ENCODE data around the gene ERC2. TPM values are rescaled to one million over a fixed set of nuclear protein-coding genes. Genes with fewer than 3 reads are reported as not detected.

The ERC2 gene
- total and polyA plus RNA-seq, 2 of the 13 experiments (the other 11 are each of a cell fraction or from before 2014, with no cell fraction given) = 0.16 to 0.22 TPM

DNA sequence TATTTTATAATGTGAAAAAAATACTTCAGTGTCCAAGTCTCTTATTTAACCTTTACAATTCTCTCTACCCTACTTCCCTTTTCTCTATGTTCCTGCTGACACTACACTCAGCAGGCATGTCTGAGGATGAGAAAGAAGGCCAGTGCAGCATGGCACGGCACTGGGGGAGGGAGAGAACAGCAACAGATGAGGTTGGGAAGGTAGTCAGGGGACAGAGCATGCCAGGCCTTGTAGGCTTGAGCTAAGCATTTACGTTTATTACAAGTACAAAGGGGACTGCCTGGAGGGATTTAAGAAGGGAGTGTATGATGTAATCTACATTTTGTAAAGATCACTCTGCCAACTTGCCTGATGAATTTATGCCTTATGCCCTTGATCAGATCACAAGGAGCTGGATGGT lies 863.9 kb downstream of the ERC2 start:
- no peak overlapping the region for H3K9ac ChIP-seq (ENCODE audit: insufficient read depth, low read depth, low read length)
- 0 out of 5 replicates have a peak, but pooled peaks cover 0 to 3% of the 10 kb centered on the region in 2 experiments for H3K27me3 ChIP-seq (ENCODE audit: control insufficient read depth in 1 of 2, insufficient read depth in 2 of 2, low read length in 2 of 2)
- H4K20me1 ChIP-seq (ENCODE audit: insufficient read depth, low read length) = no peaks in the 10 kb centered on the region
- H3K9me3 ChIP-seq (ENCODE audit: low read length) = no peaks in the 10 kb centered on the region
- no peaks in the 10 kb centered on the region for H3K36me3 ChIP-seq (replicated peaks in 1 of 2; ENCODE audit: control insufficient read depth in 1 of 2, insufficient read depth in 2 of 2, low read length in 2 of 2)
- DNase-seq (ENCODE audit: low spot score) (no peak), FAIRE-seq (no peak), ATAC-seq (no peak)
- intact Hi-C loops (cut with micrococcal nuclease; ENCODE audit: unreplicated experiment) (no loop called here), in situ Hi-C loops (cut with HindIII; ENCODE audit: extremely low pct_ligation_motif_present, low pct_unique_long_range_greater_than_20kb) (no loop called here)
- no peak overlapping the region for H3K4me3 ChIP-seq (replicated peaks in 1 of 3; ENCODE audit: insufficient read depth in 1 of 3, low read depth in 2 of 3, low read length in 3 of 3)
- 0% methylated on average over 2 of the region's 2 CpGs for WGBS (ENCODE audit: low lambda C conversion rate)
- H3K79me2 ChIP-seq (ENCODE audit: insufficient read depth, low read length) = no peaks in the 10 kb centered on the region
- H3K4me1 ChIP-seq (ENCODE audit: insufficient read depth, low read length) = no peaks in the 10 kb centered on the region
- H3K4me2 ChIP-seq (ENCODE audit: low read depth, low read length) = no peak overlapping the region
- H2AFZ ChIP-seq (ENCODE audit: low read length) = no peak overlapping the region
- no peak overlapping the region for H3K27ac ChIP-seq (ENCODE audit: extremely low read length, insufficient read depth, low read length)
- POLR2A ChIA-PET = no interaction called here
- CTCF ChIA-PET (ENCODE audit: low intra/inter-chr PET ratio, low total read pairs) = no interaction called here
- BruUV-seq (replicated peaks) = no TSS peak
- TF ChIP-seq TCF7 (IDR thresholded peaks at IDR 0.05; ENCODE audit: low read depth) (no peak), HCFC1 (IDR thresholded peaks at IDR 0.05; ENCODE audit: low read depth, low read length) (no peak), ZNF670 (CRISPR knock-in tag; IDR thresholded peaks at IDR 0.05; ENCODE audit: borderline replicate concordance) (no peak), ZNF10 (CRISPR knock-in tag; IDR thresholded peaks at IDR 0.05; ENCODE audit: borderline replicate concordance, low read depth) (no peak), ZNF207 (IDR thresholded peaks at IDR 0.05; ENCODE audit: borderline replicate concordance) (no peak)
- TF ChIP-seq, protein P1, sequence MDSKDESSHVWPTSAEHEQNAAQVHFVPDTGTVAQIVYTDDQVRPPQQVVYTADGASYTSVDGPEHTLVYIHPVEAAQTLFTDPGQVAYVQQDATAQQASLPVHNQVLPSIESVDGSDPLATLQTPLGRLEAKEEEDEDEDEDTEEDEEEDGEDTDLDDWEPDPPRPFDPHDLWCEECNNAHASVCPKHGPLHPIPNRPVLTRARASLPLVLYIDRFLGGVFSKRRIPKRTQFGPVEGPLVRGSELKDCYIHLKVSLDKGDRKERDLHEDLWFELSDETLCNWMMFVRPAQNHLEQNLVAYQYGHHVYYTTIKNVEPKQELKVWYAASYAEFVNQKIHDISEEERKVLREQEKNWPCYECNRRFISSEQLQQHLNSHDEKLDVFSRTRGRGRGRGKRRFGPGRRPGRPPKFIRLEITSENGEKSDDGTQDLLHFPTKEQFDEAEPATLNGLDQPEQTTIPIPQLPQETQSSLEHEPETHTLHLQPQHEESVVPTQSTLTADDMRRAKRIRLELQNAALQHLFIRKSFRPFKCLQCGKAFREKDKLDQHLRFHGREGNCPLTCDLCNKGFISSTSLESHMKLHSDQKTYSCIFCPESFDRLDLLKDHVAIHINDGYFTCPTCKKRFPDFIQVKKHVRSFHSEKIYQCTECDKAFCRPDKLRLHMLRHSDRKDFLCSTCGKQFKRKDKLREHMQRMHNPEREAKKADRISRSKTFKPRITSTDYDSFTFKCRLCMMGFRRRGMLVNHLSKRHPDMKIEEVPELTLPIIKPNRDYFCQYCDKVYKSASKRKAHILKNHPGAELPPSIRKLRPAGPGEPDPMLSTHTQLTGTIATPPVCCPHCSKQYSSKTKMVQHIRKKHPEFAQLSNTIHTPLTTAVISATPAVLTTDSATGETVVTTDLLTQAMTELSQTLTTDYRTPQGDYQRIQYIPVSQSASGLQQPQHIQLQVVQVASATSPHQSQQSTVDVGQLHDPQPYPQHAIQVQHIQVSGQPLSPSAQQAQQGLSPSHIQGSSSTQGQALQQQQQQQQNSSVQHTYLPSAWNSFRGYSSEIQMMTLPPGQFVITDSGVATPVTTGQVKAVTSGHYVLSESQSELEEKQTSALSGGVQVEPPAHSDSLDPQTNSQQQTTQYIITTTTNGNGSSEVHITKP (CRISPR knock-in tag; IDR thresholded peaks at IDR 0.05; ENCODE audit: low read depth) = no peak
- TF ChIP-seq, protein P2, sequence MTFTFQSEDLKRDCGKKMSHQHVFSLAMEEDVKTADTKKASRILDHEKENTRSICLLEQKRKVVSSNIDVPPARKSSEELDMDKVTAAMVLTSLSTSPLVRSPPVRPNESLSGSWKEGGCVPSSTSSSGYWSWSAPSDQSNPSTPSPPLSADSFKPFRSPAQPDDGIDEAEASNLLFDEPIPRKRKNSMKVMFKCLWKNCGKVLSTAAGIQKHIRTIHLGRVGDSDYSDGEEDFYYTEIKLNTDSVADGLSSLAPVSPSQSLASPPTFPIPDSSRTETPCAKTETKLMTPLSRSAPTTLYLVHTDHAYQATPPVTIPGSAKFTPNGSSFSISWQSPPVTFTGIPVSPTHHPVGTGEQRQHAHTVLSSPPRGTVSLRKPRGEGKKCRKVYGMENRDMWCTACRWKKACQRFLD (CRISPR knock-in tag; IDR thresholded peaks at IDR 0.05; ENCODE audit: borderline replicate concordance) = no peak
- TF ChIP-seq, protein P3, sequence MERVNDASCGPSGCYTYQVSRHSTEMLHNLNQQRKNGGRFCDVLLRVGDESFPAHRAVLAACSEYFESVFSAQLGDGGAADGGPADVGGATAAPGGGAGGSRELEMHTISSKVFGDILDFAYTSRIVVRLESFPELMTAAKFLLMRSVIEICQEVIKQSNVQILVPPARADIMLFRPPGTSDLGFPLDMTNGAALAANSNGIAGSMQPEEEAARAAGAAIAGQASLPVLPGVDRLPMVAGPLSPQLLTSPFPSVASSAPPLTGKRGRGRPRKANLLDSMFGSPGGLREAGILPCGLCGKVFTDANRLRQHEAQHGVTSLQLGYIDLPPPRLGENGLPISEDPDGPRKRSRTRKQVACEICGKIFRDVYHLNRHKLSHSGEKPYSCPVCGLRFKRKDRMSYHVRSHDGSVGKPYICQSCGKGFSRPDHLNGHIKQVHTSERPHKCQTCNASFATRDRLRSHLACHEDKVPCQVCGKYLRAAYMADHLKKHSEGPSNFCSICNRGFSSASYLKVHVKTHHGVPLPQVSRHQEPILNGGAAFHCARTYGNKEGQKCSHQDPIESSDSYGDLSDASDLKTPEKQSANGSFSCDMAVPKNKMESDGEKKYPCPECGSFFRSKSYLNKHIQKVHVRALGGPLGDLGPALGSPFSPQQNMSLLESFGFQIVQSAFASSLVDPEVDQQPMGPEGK (CRISPR knock-in tag; IDR thresholded peaks at IDR 0.05) = no peak
- TF ChIP-seq, protein P4, sequence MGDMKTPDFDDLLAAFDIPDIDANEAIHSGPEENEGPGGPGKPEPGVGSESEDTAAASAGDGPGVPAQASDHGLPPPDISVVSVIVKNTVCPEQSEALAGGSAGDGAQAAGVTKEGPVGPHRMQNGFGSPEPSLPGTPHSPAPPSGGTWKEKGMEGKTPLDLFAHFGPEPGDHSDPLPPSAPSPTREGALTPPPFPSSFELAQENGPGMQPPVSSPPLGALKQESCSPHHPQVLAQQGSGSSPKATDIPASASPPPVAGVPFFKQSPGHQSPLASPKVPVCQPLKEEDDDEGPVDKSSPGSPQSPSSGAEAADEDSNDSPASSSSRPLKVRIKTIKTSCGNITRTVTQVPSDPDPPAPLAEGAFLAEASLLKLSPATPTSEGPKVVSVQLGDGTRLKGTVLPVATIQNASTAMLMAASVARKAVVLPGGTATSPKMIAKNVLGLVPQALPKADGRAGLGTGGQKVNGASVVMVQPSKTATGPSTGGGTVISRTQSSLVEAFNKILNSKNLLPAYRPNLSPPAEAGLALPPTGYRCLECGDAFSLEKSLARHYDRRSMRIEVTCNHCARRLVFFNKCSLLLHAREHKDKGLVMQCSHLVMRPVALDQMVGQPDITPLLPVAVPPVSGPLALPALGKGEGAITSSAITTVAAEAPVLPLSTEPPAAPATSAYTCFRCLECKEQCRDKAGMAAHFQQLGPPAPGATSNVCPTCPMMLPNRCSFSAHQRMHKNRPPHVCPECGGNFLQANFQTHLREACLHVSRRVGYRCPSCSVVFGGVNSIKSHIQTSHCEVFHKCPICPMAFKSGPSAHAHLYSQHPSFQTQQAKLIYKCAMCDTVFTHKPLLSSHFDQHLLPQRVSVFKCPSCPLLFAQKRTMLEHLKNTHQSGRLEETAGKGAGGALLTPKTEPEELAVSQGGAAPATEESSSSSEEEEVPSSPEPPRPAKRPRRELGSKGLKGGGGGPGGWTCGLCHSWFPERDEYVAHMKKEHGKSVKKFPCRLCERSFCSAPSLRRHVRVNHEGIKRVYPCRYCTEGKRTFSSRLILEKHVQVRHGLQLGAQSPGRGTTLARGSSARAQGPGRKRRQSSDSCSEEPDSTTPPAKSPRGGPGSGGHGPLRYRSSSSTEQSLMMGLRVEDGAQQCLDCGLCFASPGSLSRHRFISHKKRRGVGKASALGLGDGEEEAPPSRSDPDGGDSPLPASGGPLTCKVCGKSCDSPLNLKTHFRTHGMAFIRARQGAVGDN (CRISPR knock-in tag; IDR thresholded peaks at IDR 0.05) = no peak
- TF ChIP-seq, protein P5, sequence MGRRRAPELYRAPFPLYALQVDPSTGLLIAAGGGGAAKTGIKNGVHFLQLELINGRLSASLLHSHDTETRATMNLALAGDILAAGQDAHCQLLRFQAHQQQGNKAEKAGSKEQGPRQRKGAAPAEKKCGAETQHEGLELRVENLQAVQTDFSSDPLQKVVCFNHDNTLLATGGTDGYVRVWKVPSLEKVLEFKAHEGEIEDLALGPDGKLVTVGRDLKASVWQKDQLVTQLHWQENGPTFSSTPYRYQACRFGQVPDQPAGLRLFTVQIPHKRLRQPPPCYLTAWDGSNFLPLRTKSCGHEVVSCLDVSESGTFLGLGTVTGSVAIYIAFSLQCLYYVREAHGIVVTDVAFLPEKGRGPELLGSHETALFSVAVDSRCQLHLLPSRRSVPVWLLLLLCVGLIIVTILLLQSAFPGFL (CRISPR knock-in tag; IDR thresholded peaks at IDR 0.05) = no peak
